Occipital lobe (tissue), 2 donors: Measurements from ENCODE around the gene FAM83B. TPM values are rescaled to one million over a fixed set of nuclear protein-coding genes. Genes with fewer than 3 reads are reported as not detected.
"Not testable (repeated sequence)": the region's sequence is repeated elsewhere in the genome, so short reads cannot be mapped to it uniquely, and the experiment has no call there.

Experiments
- DNase-seq: peaks from one replicate; lab custom pipeline; 2025; lab: John Stamatoyannopoulos, UW
- total RNA-seq: library from RNA; depleted of rRNA; stranded (reverse); fragments of >200 nt; gene quantifications from one replicate; pipeline ENCODE4 v1.2.3, GENCODE V29; 2014

The FAM83B gene
- total RNA-seq, 1 donor from 2014 or later = 0.47 TPM

DNA sequence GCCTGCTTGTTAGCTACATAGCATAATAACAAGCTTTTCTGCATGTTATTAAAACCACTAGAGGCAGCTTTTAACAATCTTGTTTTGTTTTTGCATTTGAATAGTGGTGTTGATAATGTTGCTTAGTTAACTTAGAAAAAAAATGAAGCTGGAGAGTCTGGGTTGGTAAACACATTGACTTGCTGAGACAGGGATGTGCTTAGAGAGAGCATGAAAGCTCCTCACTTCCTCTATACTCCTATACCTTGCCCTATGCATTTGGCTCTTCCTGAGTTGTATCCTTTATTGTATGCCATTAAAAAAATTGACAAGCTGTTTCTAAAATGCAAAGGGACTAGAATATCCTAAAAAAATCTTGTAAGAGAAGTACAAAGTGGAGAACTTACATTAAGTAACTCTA lies 13.6 kb downstream of the FAM83B start:
- no peak for DNase-seq

DNA sequence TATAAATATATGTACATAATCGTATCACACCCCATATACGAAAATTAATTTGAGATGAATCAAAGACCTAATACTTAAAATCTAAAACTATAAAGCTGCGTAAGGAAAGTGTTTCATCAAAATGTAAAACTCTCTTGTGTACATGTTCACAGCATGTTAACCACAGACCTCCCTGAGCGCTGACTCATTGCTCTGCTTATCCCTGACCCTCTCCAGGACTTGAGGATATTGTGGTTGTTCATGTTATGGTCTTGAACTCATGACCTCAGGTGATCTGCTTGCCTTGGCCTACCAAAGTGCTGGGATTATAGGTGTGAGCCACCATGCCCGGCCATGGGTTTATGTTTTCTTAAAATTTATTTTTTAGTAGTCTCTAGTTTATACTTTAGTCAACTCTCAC lies 14.2 kb downstream of the FAM83B start:
- DNase-seq = no peak

DNA sequence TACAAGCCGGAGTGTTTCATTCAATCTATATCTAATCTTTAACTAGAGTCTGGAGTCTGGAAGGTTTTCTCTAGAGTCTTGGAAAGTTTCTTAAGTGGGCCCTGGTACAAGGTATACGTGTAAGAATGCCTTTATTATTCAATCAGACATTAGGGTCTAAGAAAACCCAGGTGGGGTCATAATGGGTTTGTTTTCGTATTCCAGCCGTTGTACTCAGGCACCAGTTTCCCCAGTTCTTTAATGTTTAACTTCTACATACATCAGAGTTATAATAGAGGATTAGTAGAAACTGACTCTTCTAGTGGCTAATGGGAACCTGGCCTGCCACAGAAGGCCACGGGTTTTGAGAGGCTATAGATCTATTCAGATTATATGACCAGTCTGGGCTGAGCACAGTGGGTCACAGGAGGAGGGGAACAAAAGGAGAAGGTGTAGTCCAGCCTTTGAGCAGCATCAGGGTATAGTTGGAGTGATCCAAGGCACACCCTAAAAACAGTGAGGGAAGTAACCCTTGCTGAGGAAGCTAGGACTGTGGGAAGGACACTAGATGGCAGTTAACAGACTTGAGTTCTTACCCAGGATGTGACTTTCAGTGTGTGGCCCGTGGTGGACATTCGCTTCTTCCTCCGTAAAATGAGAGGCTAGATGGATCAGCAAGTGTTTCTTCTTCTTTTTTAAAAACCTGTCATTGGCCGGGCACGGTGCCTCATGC lies 15.5 kb downstream of the FAM83B start:
- no peak for DNase-seq

DNA sequence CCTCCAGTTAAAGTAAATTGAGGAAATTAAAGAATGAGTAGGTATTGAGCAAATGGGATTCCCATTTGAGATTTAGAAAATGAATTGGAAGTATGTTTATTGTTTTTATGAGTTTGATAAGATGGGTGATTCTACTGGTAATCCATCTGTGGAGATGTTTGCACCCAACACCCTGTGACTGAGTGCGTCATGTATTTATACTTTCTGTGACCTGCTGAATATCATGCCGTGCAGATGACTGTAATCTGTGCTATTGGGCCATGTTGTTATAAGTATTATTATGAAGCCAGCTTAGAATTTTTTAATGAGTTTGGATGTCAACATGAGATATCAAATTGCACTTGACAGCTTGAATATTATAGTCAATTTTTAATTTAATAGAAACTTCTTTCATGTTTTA lies 17.7 kb downstream of the FAM83B start:
- no peak for DNase-seq

DNA sequence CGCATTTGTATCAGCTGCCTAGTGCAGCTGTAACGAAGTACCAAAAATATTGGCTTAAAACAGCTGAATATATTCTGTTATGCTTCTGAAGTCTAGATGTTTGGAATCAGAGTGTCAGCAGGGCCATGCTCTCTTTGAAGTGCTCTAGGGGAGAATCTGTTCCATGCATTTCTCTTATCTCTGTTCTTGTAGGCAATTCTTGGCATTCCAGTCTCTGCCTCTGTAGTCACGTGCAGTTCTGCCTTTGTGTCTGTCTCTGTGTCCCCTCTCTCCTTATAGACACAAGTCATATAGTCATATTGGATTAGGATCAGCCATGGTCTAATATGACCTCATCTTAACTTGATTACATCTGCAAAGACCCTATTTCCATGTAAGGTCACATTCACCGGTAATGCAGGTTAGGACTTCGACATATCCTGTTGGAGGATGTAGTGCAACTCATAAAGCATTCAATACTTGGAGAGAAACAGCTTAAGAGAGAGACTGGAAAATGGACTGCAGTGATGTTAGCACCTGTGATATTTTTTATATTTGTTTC lies 18.6 kb downstream of the FAM83B start:
- no peak for DNase-seq

DNA sequence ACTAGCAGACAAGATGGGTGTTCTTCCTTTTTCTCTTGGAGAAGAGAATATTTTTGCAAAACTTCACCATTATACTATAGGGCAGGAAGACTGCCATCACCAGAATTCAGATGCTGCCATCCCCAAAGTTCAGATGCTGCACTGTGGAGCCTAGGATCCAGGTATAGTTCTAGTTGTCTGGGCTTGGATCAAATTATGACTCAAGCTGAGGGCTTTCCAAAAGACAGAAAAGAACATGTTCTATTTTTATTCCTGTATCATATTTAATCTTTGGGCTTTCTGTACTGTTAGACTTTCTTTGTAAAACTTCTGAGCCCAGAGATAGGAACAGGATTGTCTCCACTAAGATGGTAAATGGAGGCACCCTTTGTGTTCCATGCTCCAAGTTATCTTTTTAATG lies 22.0 kb downstream of the FAM83B start:
- DNase-seq = no peak

DNA sequence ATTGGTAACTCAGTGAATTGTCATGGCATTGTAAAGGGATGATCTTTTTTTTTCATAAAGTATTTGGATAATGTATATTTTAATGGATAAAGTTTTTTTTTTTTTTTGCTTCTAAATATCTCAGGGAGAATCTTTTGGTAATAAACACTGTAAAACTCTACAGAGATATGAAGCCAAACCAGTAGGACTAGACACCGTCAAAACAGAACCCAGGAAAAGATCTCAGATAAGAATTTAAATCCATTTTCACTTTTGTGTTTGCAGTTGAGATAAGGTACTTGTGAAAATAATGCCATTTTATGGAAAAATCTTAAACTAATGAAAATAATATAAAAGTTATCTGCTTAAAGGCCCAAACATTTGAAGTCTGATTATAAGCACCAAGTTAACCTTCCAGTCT lies 27.0 kb downstream of the FAM83B start:
- no peak for DNase-seq

DNA sequence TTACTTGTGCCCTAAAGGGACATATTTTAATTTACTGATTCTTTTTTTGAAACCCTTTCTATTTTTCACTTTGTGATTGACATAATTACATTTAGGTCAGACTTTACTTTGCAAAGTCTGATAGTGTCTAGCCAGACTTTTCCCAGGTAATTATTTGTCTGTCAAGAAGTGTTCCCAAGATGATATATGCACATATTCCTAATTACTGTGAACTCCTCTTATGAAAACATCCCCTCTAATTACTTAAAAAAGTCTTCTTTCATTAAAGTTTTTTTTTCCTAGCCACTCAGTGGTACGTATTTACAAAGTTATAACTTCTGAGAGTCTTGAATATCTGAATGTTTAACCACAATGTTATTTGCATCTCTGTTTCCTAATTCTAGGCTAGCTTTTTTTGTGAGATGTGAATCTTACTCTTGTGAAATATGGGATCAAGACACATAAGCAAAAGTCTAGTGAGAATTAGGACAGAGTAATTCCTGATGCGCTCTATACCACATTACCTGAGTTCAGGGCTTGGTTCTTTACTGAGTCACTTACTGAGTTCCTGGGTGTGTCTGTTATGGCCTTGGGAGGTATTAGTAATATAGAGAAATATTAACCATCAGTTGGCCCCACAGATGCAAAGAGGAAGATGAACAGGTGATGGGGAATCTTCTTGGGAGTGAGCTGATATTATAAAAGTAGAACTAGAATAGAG lies 27.9 kb downstream of the FAM83B start:
- DNase-seq = no peak

DNA sequence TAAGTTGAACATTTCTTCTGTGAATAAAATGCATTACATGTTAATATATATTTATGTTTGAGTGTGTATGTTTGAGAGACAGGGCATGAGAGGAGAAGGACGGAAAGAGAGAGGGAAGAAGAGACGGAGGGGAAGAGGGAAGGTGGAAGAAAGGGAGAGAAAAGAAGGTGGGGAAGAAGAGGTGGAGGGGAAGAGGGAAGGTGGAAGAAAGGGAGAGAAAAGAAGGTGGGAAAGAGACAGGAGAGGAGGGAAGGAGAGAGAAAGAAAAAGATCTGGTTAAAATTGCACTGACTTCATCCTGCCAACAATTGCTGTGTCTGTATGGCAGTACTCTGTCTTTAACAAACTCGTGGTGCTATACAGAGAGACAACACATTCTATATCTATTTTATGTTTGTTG lies 29.0 kb downstream of the FAM83B start:
- DNase-seq = no peak

DNA sequence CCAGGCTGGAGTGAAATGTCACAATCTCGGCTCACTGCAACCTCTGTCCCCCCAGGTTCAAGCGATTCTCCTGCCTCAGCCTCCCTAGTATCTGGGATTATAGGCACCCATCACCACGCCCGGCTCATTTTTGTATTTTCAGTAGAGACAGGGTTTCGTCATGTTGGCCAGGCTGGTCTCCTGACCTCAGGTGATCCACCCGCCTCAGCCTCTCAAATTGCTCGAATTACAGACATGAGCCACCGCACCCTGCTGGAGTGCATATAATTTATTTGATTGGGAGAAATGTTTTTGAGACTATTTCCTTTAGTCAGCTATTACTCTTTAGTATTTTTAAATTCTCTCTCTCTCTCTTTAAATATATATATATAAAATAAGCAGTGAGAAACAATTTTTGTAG lies 29.8 kb downstream of the FAM83B start:
- no peak for DNase-seq

DNA sequence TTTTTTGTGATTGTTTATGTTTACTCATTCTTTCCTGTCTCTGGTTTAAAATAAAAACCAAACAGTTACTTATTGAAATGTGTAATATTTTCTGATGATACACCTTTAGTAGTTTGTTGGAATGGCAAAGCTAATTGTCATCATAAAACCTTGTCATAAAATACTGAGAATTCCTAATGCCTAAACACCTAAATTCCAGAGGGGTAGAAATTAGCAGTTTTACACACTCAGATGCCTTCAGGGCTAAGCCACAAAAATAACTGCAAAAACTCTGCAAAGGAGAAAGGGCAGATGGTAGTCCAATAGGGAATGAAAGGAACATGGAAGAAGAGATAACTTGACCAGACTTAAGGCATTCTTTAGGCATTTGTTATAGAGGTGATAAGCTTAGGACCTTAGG lies 30.3 kb downstream of the FAM83B start:
- no peak for DNase-seq

DNA sequence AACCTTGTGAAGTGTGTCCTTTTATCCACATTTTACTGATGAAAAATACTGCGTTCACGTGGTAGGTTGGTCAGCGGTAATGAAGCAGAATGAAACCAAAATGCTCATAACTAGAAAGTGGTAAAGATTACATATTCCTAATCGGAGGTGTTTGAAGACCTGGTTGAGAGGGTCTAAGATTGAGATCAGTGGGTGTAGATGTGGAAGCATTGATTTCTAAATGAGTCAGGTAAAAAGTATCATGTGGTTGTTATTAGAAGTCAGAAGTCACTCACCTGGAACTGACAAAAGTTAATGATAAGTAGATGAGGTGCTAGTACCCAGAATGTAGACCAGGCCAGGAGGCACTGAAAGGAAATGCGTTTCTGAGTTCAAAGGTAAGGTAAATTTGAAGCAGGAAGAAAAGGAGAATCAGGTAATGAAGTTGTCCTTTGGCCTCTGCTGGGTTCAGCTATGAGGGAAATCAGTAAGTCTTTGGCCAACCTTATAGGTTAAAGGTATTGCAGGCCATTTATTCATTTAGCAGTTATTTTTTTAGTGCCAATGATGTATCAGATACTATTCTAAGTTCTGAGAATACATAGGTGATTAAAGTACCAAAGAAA lies 31.2 kb downstream of the FAM83B start:
- no peak for DNase-seq

DNA sequence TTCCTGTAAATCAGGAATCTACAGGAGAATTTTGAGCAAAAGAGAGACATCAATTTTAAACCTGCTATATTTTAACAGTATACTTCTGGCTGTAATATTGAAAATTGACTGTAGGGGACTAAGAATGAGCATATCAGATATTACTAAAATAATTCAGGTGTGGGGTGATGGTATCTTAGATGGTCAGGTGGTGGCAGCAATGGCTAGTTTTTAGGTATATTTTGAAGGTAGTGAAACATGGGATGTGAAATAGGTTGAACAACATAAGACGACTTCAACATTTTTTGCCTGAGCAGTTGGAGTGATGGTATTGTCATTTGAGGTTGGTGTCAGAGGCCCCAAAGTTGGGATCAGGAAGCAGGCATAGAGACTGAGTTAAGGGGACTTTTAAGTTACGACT lies 32.1 kb downstream of the FAM83B start:
- no peak for DNase-seq

DNA sequence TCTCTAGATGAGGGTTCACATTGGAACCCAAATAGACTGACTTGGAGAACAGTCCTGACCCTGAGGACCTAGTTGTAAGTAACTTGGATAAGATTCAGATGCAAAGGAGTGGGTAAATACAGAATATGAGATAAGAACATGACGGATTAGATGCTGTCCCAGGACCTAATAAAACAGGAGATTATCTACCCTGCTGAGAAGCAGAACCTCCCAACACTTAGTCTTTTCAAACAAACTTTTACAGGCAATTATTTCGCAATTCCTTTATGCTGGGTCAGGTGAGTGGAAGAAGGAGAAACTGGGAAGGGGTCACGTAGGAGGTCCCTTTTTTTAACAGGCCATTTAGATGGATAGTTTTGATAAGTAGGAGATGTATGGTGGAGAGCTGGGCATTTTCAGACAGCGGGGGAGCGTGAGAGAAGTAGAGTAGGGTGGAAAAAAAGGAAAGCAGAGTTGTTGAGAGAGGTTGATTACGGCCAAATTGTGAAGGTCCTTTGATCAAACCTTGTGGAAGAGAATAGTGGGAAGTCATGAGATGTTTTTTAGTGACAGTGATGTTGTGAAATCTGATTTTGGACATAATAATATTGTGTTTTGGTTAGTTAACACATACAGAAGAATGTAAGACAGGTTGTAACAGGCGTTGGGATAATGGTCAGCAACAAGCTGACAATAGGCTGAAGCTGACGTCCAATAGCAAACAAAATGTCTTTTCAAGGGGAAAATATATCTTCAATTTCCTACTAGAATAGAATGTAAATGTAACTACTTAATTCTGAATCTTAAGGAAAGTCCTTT lies 32.8 kb downstream of the FAM83B start:
- DNase-seq = no peak

DNA sequence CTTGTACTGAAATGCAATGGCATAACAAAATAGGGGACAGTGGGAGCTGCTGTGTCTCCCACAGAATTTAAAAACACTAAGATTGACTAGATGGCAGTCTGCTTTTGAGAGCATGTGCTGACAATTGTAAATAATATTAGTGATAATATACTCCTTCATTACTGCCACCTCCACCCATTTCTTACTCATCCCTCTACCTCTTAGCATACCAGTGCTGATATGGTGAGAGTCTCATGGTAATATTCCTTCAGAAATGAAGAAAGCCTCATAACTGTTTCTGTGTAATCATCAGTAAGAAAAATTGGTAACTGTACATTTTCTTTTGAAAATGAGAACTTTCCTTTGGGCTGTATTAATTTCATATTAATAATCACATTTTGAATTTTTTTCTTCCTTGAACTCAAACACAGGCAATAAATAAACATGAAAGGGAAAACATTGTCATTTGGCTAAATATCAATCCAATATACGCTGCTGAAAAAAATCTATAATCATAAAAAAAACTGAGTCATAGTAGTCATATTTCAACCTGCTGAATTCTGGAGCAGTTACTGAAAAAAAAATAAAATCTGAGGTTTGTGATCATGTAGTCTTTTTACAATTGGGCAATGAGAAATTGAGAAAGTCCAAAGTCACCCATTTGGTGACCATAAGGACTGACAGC lies 34.6 kb downstream of the FAM83B start:
- no peak for DNase-seq

DNA sequence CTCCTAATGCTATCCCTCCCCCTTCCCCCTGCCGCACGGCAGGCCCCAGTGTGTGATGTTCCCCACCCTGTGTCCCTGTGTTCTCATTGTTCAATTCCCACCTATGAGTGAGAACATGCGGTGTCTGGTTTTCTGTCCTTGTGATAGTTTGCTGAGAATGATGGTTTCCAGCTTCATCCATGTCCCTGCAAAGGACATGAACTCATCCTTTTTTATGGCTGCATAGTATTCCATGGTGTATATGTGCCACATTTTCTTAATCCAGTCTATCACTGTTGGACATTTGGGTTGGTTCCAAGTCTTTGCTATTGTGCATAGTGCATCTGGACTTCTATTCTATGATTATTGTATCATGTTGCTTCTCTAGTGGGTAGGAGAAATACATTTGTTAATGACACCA lies 35.3 kb downstream of the FAM83B start:
- DNase-seq = not testable (repeated sequence)

DNA sequence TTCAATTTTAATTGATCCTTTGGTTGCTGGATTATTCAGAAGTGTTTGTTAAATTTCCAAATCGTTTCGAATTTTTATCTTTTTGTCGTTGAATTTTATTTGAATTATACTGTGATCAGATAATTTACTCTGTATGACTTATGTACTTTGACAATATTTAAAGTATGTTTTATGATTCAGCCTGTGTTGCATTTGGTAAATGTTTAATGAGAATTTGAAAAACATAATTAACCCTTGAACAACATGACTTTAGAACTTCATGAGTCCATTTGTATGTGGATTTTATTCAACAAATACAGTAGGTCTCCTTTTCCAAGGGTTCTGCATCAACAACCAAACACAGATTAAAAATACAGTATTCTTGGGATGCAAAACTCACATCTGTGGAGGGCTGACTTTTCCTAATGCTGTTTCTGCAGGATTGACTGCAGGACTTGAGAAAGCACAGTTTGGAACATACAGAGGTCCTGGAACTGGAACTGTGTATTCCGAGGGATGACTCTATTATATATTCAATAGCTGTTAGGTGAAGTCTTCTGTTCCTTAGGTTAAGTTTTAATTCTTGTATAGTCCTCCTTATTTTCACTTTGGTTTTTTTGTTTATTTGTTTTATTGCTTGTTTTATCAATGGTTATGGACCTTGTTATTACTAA lies 40.5 kb downstream of the FAM83B start:
- DNase-seq = no peak

DNA sequence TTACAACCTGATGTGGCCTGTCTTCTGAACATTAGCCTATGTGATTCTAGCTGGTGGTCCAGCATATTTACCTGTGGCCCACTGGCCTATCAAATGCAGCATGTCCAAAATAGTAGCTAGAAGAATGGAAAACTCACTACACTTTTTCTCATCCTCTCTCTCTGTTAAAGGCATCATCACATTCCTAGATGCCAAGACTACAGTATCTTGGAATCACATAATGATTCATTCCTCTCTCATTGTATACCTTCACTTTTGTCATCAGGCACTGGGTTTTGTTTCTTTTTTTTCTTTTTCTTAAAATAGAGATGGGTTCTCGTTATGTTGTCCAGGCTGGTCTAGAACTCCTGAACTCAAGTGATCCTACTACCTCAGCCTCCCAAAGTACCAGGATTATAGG lies 45.0 kb downstream of the FAM83B start:
- no peak for DNase-seq

DNA sequence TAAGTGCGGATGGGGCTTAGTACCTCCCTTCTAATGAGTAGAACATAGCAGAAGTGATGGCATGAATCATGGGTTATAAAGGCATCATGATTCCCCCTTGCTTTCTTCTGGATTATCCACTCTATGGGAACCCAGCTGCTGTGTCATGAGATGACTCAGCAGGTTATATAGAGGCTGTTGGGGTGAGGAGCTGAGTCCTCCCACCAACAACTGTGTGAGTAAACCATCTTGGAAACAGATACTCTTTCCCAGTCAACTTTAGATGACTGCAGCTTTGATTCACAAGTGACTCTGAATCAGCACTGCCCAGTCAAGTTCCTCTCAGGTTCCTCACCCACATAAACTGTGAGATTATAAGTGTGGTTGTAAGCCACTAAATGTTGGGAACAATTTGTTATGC lies 46.3 kb downstream of the FAM83B start:
- no peak for DNase-seq

DNA sequence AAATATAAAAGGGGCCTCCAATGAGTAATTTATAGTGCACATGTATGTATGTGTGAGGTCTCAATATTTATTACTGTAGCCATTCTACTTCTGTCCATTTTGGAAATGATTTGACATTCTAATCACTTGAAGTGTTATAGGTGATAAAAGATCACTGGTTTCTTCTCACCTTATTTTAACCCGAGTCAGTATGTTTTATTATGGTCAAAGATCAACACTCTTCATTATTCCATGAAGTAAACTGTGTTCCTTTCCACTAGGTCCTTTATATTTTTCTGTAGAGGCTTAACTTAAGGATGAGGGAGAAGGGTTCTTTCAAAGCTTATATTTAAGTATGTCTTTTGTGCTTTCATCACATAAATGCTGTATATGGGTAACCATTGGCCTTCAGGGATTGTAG lies 47.2 kb downstream of the FAM83B start:
- no peak for DNase-seq

DNA sequence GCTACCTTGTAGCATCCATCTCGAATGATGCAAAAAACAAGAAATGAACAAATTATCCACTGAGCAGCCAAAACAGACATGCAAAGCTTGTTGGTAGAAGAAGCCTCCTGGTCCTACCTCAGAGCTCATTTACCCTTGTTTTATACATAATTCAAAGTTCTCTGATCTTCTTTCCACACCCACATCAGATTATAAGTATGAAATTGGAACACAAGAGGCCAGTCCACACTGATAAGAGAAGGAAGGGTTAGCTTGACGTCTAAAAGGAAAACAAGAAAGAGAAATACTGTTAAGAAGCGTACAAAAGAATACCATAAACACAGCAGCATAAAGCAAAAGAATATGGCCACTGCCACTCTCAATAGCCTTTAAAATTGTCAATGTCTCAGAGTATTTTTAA lies 49.7 kb downstream of the FAM83B start:
- DNase-seq = no peak
